Tibial artery (tissue), 4 donors: ENCODE results near the gene TMEM171.
A peak's percentile ranks its signal among the peaks of the same experiment; 100 is the strongest.

Source experiments
- DNase-seq, 2 donors: peaks; one replicate each; pipeline ENCODE4 v3.0.0-alpha.2; 2019
- H3K27ac ChIP-seq, 2 donors: fragments of 200-600 bp; sonication (generic) in 1 of 2; 1 replicate in 1 of 2; 2 replicates in 1 of 2; pipeline ENCODE4 v1.5.1; 2018 to 2019; ENCODE audit warnings: mild to moderate bottlenecking in 1 of 2
- H3K27me3 ChIP-seq, 2 donors: fragments of 200-600 bp; sonication (generic) in 1 of 2; one replicate each; pipeline versions ENCODE4 v1.5.1 to v1.6.0; 2016 to 2019
- H3K36me3 ChIP-seq, 3 donors: fragments of 200-600 bp; sonication (generic) in 2 of 3; one replicate each; pipeline ENCODE4 v1.5.1; 2016 to 2019; ENCODE audit warnings: mild to moderate bottlenecking in 2 of 3
- H3K4me1 ChIP-seq, 4 donors: fragments of 200-600 bp; sonication (generic) in 2 of 4; 1 replicate in 3 of 4; 2 replicates in 1 of 4; pipeline ENCODE4 v1.5.1; 2016 to 2019
- H3K4me3 ChIP-seq, 2 donors: fragments of 200-600 bp; sonication (generic) in 1 of 2; 1 replicate in 1 of 2; 2 replicates in 1 of 2; pipeline ENCODE4 v1.5.1; 2018 to 2019; ENCODE audit warnings: mild to moderate bottlenecking in 2 of 2
- H3K9me3 ChIP-seq, 3 donors: fragments of 200-600 bp; sonication (generic) in 1 of 3; one replicate each; pipeline ENCODE4 v1.5.1; 2016 to 2019
- CTCF ChIP-seq, 2 experiments: fragments of 200-600 bp in 1 of 2; fragments of 450-650 bp in 1 of 2; IDR thresholded peaks; one replicate each; pipeline ENCODE4 v1.5.1; 2017 to 2019; ENCODE audit warnings: antibody characterized with exemption in 2 of 2, mild to moderate bottlenecking in 1 of 2, moderate library complexity in 1 of 2
- intact Hi-C: fragments of 100-400 bp; cut with DNase I; formaldehyde crosslinking; loops from one replicate; pipeline ENCODE4 v1.15.0; 2023; ENCODE audit warnings: low total_unique reads

The TMEM171 gene

GRCh38 chr5:73115399-73116051 is 4.8 kb upstream of the TMEM171 start:
- intact Hi-C loops, result no loop called here
- no peak for DNase-seq
- TF ChIP-seq CTCF (IDR thresholded peaks at IDR 0.05), result no peak
- Histone ChIP-seq H3K4me3 (no peak overlapping the region), H3K27ac (no peak overlapping the region), H3K27me3 (peaks cover 0 to 14% of the 10 kb centered on the region in 2 donors), H3K36me3 (no peaks in the 10 kb centered on the region), H3K9me3 (no peaks in the 10 kb centered on the region), H3K4me1 (peaks cover 0 to 9% (median 7%) of the 10 kb centered on the region in 4 donors)

DNA sequence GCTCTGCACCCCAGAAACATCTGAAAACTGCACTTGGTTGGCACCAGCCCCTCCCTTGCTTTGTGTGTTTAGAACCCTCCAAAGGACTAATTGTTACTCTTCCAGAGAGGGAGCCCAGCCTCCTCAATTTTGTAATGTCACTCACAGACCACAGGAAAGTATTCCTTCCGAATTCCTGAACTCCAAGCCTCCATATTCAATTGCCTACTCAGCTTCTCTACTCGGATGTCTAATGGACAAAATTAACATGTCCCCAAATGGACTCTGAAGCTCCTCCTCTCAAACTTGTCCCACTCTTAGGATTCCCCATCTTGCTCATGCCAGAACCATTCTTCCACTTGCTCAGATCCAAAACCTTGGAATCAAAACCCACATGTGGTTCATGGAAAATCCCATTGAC is 3.9 kb upstream of the TMEM171 start:
- no peaks in the 10 kb centered on the region for H3K36me3 ChIP-seq
- no peak for TF ChIP-seq CTCF (IDR thresholded peaks at IDR 0.05)
- intact Hi-C loops, result no loop called here
- DNase-seq, result no peak
- no peak overlapping the region for H3K27ac ChIP-seq
- H3K4me1 ChIP-seq, result peaks cover 0 to 15% (median 11%) of the 10 kb centered on the region in 4 donors
- peaks cover 0 to 20% of the 10 kb centered on the region in 2 donors for H3K27me3 ChIP-seq
- H3K9me3 ChIP-seq, result no peaks in the 10 kb centered on the region
- H3K4me3 ChIP-seq, result no peak overlapping the region

DNA sequence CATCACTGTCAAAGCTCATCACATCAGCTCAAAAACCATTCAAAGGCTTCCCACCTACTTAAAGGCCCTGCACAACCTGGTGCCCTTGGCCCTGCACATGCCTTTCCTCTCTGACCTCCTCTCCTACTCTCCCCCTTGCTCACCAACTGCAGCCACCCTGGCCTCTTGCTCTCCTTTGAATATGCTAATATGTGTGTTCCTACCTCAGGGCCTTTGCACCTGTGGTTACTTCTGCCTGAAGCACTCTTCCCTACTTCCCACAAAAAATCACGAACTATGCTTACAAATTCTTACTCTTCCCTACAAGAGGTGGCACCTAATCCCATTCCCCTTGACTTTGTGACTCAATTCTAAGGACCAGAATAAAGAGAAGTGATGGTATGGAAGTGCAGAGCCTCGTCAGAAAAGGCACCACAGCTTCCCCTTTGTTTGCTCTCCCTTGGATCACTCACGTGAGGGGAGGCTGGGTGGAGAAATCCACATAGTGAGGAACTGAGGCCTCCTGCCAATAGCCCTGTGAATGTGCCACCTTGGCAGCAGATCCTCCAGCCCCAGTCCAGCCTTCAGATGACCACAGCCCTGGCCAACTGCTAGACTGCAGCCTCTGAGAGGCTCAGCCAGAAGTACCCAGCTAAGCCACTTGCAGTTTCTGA is 3.2 kb upstream of the TMEM171 start:
- no peaks in the 10 kb centered on the region for H3K9me3 ChIP-seq
- no peak overlapping the region for H3K27ac ChIP-seq
- TF ChIP-seq CTCF (IDR thresholded peaks at IDR 0.05), result no peak
- peaks cover 0 to 15% (median 11%) of the 10 kb centered on the region in 4 donors for H3K4me1 ChIP-seq
- H3K36me3 ChIP-seq, result no peaks in the 10 kb centered on the region
- DNase-seq, result no peak
- peaks cover 0 to 26% of the 10 kb centered on the region in 2 donors for H3K27me3 ChIP-seq
- intact Hi-C loops, result no loop called here
- no peak overlapping the region for H3K4me3 ChIP-seq

- H3K9me3 ChIP-seq, result no peaks in the 10 kb centered on the region
- H3K4me3 ChIP-seq, result no peak overlapping the region
- TF ChIP-seq CTCF (IDR thresholded peaks at IDR 0.05), result no peak
- DNase-seq, result no peak
- H3K4me1 ChIP-seq, result peaks cover 0 to 15% (median 11%) of the 10 kb centered on the region in 4 donors
- H3K27ac ChIP-seq, result no peak overlapping the region
- H3K36me3 ChIP-seq, result no peaks in the 10 kb centered on the region
- intact Hi-C loops, result no loop called here
- H3K27me3 ChIP-seq, result peaks cover 0 to 36% of the 10 kb centered on the region in 2 donors
These were observed 1.9 kb upstream of the TMEM171 start for GRCh38 chr5:73118391-73118973.

DNA sequence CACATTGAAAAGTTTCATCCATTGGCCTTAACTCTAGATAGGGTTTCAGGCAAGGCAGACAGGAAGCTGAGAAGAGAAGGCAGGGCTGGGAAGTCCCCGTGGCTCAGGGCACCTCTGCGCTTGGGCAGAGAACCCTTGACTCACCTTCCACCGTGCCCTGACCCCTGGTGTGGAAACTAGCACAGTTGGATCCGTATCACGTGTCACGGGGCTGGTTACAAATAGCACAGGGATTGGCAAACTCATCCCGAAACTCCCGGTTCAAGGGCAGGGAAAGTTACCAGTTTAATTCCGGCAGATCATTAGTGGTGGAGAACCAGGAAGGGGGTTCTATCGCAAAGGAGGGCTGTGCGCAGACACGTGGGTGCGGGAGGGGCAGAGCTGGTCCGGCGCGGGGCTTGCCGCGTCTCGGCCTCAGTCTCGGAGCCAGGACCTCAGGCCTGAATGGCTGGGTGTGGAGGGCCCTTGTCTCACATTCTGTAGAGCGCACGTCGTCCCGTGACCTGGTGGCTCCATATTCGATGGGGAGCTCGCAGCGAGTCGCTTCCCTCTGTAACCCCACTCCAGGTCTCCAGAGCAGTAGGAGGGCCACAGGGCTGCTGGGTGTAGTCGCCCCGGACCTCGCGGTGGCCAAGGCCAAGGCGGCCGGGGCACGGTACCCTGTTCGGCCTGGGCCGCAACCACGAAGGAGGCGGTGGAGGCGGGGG is 771 bp upstream of the TMEM171 start:
- Histone ChIP-seq H3K9me3 (no peaks in the 10 kb centered on the region), H3K4me3 (peak overlapping the region; percentile 41 to 58), H3K27ac (no peak overlapping the region), H3K4me1 (peaks cover 0 to 15% (median 11%) of the 10 kb centered on the region in 4 donors), H3K36me3 (no peaks in the 10 kb centered on the region), H3K27me3 (peaks cover 0 to 44% of the 10 kb centered on the region in 2 donors)
- intact Hi-C loops, result no loop called here
- no peak for TF ChIP-seq CTCF (IDR thresholded peaks at IDR 0.05)
- no peak for DNase-seq
